ENCODE results near the gene ZNF438. TPM values are rescaled to one million over a fixed set of nuclear protein-coding genes. Genes with fewer than 3 reads are reported as not detected.
A peak's percentile ranks its signal among the peaks of the same experiment; 100 is the strongest.

The ZNF438 gene
- total RNA-seq, 1 donor from 2014 or later: 1.9 TPM

- no peak for DNase-seq (ENCODE audit: low read depth in 2 of 2)
Observed at GRCh38 chr10:30848396-30849032, 183.2 kb downstream of the ZNF438 start.

GRCh38 chr10:30847642-30848041, 184.0 kb downstream of the ZNF438 start:
- DNase-seq (ENCODE audit: low read depth in 2 of 2): no peak

GRCh38 chr10:30847199-30847598, 184.5 kb downstream of the ZNF438 start:
- DNase-seq (ENCODE audit: low read depth in 2 of 2): no peak

GRCh38 chr10:30846710-30847109, 185.0 kb downstream of the ZNF438 start:
- DNase-seq (ENCODE audit: low read depth in 2 of 2): no peak

GRCh38 chr10:30842894-30843293, 188.8 kb downstream of the ZNF438 start:
- DNase-seq (ENCODE audit: low read depth in 2 of 2): no peak

GRCh38 chr10:30842185-30842584, 189.5 kb downstream of the ZNF438 start:
- no peak for DNase-seq (ENCODE audit: low read depth in 2 of 2)

- DNase-seq (ENCODE audit: low read depth in 2 of 2): no peak
Observed at GRCh38 chr10:30840395-30841050, 191.1 kb downstream of the ZNF438 start.

GRCh38 chr10:30839652-30840051, 192.0 kb downstream of the ZNF438 start:
- no peak for DNase-seq (ENCODE audit: low read depth in 2 of 2)

GRCh38 chr10:30836406-30836805, 195.3 kb downstream of the ZNF438 start:
- DNase-seq (ENCODE audit: low read depth in 2 of 2): no peak

GRCh38 chr10:30835146-30835545, 196.5 kb downstream of the ZNF438 start:
- DNase-seq (ENCODE audit: low read depth in 2 of 2): no peak

GRCh38 chr10:30834651-30835050, 197.0 kb downstream of the ZNF438 start:
- no peak for DNase-seq (ENCODE audit: low read depth in 2 of 2)

- DNase-seq (ENCODE audit: low read depth in 2 of 2): no peak
Observed at GRCh38 chr10:30834153-30834552, 197.5 kb downstream of the ZNF438 start.

GRCh38 chr10:30833628-30833970, 198.1 kb downstream of the ZNF438 start:
- no peak for DNase-seq (ENCODE audit: low read depth in 2 of 2)

- peak; percentile 81 to 86 for DNase-seq (ENCODE audit: low read depth in 2 of 2)
Observed at GRCh38 chr10:30832749-30833627, 198.7 kb downstream of the ZNF438 start.

GRCh38 chr10:30832001-30832748, 199.5 kb downstream of the ZNF438 start:
- no peak for DNase-seq (ENCODE audit: low read depth in 2 of 2)

GRCh38 chr10:30831426-30831825, 200.2 kb downstream of the ZNF438 start:
- no peak for DNase-seq (ENCODE audit: low read depth in 2 of 2)

GRCh38 chr10:30830315-30831230, 201.1 kb downstream of the ZNF438 start:
- no peak for DNase-seq (ENCODE audit: low read depth in 2 of 2)

GRCh38 chr10:30829901-30830300, 201.8 kb downstream of the ZNF438 start:
- DNase-seq (ENCODE audit: low read depth in 2 of 2): peak in 1 of 2 donors; percentile 35

- peak in 1 of 2 donors; percentile 45 for DNase-seq (ENCODE audit: low read depth in 2 of 2)
Observed at GRCh38 chr10:30828680-30829079, 203.0 kb downstream of the ZNF438 start.

GRCh38 chr10:30828164-30828563, 203.5 kb downstream of the ZNF438 start:
- DNase-seq (ENCODE audit: low read depth in 2 of 2): no peak
